C4-2B (cell line): ENCODE measurements around the gene OR5H15.

Experiments used
- CTCF ChIP-seq: fragments of 450-650 bp; conservative IDR thresholded peaks from 2 replicates; pipeline ENCODE4 v1.5.1; 2017; ENCODE audit warnings: mild to moderate bottlenecking
- ZFX ChIP-seq: fragments of 450-650 bp; IDR thresholded peaks from 2 replicates; pipeline ENCODE4 v1.6.1; 2017

DNA sequence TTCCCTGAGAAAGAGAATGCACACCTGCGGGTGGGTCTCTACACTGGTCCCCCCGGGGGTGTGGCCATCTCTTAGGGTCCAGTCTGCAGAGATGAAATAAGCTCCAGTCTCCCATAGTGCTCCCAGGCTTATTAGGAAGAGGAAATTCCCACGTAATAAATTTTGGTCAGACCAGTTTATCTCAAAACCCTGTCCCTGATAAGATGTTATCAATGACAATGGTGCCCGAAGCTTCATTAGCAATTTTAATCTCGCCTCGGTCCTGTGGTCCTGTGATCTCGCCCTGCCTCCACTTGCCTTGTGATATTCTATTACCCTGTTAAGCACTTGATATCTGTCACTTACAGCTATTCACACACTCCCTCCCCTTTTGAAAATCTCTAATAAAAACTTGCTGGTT lies 46.8 kb downstream of the OR5H15 start:
- TF ChIP-seq CTCF: no peak
- TF ChIP-seq ZFX: no peak
